HG02798 (cell line): ENCODE data around the gene HEMGN.
A peak's percentile ranks its signal among the peaks of the same experiment; 100 is the strongest.

ENCODE experiments used
- ATAC-seq: cut with Tn5 transposase; IDR thresholded peaks from one replicate; pipeline ENCODE4 v1.9.1; 2021; ENCODE audit warnings: mild to moderate bottlenecking; ENCODE audit not compliant: unreplicated experiment, poor library complexity

HEMGN gene

DNA sequence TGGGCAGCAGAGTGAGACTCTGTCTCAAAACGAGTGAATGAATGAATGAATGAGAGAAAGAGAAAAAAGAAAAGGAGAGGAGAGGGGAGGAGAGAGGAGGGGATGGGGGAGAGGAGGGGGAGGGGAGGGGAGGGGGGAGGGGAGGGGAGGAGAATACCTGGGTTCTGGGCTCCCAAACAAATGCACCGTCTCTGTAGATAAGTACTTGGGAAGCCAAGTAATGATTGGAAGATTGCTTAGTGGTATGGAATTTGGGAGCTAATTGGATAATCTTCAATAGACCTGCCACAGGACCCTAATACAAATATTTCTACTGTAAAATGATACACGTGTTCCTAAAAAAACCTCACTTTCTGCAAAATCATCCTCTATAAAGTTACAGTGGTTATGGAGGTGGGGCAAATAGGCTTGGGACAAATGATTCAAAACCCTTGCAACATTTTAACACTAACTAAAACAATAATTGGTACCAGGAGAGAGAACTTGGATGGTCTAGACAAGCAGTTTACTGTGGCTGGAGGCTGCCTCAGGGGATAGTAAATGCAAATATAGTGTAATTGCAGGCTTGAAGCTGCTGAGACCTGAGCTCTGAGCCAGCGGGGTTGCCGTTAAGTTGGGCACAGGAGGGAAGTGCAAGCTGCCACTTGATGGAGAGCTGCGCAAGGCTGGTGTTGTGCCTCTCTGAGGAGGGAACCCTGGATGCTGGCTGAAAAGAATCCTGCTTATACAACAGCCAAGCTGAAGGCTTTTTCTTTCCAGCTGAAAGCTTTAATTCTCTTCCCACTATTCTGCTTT lies 3.5 kb downstream of the HEMGN start:
- ATAC-seq = no peak

DNA sequence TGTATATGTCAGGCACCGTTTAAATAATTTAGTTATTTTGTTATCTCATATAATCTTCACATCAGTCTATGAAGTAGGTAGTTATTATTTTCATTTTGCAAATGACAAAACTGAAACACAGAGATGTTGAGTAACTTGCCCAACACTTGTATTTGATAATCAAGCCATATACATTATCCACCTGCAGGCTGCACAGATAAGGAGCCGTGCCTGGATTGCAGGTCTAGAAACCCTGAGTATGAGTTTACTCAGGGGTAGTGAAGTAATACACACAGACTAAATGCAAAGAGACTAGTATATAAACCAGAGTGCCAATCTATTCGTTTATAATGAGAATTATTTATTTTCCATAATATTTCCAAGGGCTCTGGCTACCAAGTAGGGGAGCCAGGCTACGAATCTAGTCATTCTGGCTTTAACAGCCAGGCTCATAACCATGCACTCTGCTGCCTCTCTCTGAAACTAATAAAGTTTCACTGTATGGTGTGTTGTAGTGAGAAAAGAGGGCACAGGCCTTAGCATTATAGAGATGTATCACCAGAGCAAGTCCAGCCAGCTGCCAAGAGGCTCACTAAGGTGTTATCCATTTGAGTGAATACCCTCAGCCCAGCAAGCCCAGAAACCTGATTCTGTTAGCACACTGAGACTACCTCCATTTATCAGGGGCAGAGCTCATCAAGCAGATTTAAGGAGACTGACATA lies 4.5 kb downstream of the HEMGN start:
- ATAC-seq = no peak

GRCh38 chr9:97930972-97931371 lies 7.0 kb downstream of the HEMGN start:
- ATAC-seq = no peak

DNA sequence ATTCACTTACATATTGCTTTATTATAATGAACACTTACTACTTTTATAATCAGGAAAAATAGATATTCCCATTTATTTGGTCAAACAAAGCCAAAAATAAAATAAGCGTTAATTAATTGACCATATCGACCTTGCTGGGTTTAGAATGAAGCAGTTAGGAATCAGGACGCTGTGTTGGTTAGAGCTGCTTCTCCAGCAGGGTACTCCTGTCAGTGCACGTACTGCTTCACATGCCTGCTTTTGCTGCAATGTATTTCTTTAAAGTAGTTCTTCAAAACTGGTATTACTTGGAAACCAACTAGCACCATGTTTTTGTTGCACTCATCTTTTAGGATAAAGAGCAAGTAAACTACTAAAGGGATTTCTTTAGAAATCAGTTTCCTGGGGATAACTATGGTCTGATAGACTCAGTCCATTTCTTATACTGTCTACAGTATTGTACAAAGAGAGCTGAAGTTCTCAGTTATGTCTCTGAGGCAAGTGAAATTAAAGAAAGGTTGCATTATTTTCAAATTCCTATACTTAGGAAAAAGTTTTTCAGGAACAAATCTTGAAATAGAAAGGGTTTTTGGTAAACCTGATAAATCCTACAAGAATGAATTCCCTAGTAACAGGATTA lies 8.9 kb downstream of the HEMGN start:
- no peak for ATAC-seq

GRCh38 chr9:97925497-97926334 lies 12.3 kb downstream of the HEMGN start:
- ATAC-seq = no peak

DNA sequence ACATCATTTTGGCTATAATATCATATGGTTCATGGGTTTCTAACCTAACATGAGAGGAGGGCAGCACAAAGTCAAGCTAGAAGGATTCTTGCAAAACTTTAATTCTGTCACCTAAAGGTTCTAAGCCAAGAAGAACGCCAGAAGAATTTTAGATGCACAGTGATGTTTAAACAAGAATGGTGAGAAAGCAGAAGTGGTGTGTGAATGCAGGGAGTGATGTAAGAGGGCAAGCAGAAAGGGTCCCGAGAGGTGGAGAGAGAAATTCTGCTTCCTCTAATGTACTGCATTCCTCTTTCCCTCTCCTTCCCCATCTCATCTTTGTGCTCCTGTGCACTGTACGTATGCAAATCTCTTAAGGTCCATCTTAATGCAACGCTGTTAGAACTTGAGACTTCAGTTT lies 13.6 kb downstream of the HEMGN start:
- ATAC-seq = no peak

DNA sequence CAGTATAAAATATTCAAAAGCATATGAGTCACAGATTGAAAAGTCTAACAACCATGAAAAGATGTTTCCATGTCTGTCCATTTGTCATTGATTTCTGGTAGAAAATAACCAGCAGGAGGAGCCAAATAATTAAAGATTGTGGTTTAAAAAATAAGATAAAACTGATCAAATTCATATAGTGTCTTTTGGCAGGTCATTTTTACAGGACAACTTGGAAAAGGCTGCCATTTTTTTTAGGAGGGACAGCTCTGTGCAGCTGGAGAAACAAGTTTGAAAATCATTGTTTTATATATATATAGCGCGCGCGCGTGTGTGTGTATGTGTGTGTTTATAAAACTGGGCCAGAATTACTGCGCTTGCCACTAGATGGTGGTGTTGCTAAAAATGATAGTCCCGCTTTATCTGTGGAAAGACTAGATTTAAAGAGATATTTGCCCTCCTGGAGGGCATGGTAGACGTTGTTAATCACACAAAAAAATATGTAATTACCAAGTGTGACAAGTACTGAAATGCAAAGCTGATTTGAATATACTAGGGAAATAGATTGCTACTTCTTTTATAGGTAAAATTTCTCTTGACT lies 14.4 kb downstream of the HEMGN start:
- peak; percentile 28 for ATAC-seq

DNA sequence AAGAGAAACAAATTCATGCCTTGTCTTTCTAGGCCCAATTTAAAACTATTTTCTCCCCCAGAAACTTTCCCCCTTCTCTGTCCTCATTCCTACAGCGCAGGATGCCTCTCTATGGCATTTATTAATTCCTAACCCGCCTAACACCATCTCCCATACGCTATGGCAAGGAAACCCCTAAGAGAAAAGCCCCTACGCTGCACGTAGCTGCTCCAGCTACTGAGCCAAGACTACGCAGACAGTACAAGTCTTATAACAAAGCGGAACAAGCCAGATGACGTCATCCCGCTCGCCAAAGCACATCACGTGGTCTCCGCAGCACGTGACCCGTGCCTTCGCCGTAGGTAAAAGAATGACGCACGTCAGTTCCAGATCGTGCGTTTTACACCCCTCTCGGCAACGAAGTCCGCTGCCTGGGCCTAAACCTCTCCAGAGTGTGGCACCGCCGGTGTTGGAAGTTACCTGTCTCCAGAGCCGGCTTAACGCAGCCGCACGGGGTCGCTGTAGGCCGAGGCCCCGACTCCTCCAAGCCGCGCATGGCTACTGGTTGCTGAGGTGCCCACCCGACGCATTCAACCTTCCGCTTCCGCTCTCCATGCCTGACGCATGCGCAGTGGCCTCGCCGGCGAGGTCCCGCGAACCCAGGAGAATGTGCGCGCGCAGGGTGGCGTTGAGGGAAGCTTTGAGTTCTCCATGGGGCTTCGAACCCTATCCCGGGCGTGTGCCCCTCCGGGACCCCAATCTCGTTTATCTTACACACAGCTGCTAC lies 15.8 kb downstream of the HEMGN start, which contains the start of gene TRMO:
Gene TRMO, minus strand, starts transcription at position 542 of the 766 bp plus-strand sequence. Its CDS starts 7 bp downstream, at position 535.
- ATAC-seq = peak; percentile 91

GRCh38 chr9:97919217-97919813 lies 18.7 kb downstream of the HEMGN start:
- no peak for ATAC-seq

- no peak for ATAC-seq
These were observed 19.4 kb downstream of the HEMGN start for GRCh38 chr9:97918611-97919010.

DNA sequence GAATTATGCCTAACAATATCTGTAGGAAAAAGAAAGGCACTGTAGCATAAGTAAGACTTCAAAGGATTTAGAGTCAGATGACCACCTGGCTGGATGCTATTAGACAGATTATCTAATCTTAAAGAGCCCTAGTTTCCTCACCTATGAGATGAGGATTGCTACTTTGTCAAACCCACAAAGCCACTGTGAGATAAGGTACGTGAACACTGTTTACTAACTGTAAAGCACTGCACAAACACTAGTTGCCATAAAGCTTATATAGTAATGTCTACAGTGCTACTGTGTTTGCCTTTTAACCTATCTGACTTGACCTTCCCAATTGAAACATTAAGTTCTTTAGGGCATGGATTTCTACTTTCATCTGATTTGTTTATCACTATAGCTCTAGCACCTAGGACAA lies 26.0 kb downstream of the HEMGN start:
- no peak for ATAC-seq

DNA sequence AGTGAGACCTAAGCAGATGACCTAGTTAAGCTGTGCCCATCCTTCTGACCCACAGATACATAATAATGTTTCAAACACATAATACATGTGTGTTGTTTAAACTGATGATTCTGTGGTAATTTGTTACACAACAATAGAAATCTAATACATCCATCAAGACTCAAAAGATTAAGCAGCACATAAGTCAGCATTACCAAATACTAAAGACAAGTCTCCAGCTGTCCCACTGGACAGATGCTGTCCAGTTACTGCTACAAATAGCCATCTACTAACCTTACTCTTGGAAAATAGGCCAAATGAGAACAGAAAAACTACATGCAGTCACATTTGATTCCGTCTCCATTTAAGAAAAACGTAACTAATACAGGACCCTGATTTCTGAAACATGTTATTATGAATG lies 26.4 kb downstream of the HEMGN start:
- ATAC-seq = no peak

- ATAC-seq = no peak
These were observed 27.6 kb downstream of the HEMGN start for GRCh38 chr9:97910357-97910756.

GRCh38 chr9:97908705-97909104 lies 29.3 kb downstream of the HEMGN start:
- ATAC-seq = no peak

DNA sequence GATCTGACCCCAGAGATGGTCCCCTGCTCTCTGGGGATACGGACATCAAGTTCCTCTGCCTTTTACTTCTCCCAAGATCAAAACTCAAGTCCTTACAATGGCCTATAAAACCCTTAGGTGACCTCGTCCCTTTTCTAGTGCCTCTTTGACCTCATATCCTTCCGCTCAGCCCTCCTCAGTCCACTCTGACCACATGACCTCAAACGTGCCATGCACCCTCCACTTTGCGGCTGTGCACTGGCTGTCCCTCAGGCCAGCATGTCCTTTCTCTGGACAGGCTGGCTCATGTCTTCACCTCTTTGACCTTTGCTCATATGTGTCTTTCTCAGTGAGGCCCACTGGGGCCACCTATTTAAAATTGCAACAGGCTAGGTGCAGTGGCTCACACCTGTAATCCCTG lies 30.3 kb downstream of the HEMGN start:
- no peak for ATAC-seq

DNA sequence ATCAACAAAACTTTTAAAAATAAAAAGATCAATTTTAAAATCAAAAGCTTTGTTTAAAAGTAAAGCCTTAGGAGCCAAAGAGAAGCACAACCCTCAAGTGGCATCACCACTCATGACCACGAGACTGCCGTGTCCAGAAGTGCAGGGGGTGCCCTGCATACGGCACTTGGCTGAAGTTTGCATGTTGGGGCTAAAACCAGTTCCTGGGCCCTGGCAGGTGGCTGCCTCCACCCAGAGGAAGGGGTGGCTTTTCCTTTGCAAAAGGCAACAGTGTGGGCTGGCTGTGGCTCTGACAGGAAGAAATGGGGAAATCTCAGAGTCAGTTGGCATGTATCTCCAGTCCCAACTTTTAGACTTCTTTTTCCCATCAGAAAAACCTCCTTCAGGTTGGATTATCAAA lies 30.9 kb downstream of the HEMGN start:
- ATAC-seq = no peak

- ATAC-seq = no peak
These were observed 31.6 kb downstream of the HEMGN start for GRCh38 chr9:97906236-97906831.

DNA sequence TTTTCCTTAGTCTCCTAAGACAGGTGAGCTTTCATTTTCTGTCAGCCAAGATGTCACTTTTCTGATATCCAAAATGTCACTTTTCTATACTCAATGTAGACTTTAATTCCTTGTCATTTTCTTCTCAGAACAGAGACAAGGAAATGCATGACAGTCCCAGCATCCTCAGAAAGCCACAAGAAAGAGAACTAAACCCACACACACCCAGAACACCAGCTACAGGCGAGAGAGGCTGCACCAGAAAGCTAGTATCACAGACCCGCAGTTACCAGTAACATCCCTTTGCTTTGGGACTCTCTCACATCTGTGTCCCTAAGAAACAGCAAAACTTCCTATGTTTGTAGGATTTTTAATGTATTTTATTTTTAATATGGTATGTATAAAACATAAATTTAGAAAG lies 32.7 kb downstream of the HEMGN start:
- no peak for ATAC-seq

- ATAC-seq = no peak
These were observed 33.2 kb downstream of the HEMGN start for GRCh38 chr9:97904725-97905124.
